SK-N-SH treated with all-trans-retinoic acid at 6 μM for 48 hours (cell line): Measurements from ENCODE around the gene RHOA.

Experiments
- ARNTL ChIP-seq: fragments of 450-650 bp; formaldehyde crosslinking; IDR thresholded peaks from 2 replicates; pipeline ENCODE4 v1.5.0; 2020; ENCODE audit warnings: low read depth, mild to moderate bottlenecking, moderate library complexity, borderline replicate concordance
- CSDC2 ChIP-seq: fragments of 250-450 bp; sonication (Bioruptor Pico); IDR thresholded peaks from 2 replicates; pipeline ENCODE4 v1.5.0; 2020; ENCODE audit warnings: mild to moderate bottlenecking, moderate library complexity
- GLIS3 ChIP-seq: fragments of 250-450 bp; sonication (Bioruptor Pico); IDR thresholded peaks from 2 replicates; pipeline ENCODE4 v1.5.0; 2020; ENCODE audit warnings: mild to moderate bottlenecking, moderate library complexity
- ISL1 ChIP-seq: fragments of 250-450 bp; sonication (Bioruptor Pico); IDR thresholded peaks from 2 replicates; pipeline ENCODE4 v2.1.2; 2022; ENCODE audit warnings: mild to moderate bottlenecking, moderate library complexity
- PPARA ChIP-seq: fragments of 250-450 bp; sonication (Bioruptor Pico); IDR thresholded peaks from 2 replicates; pipeline ENCODE4 v1.5.0; 2020; ENCODE audit warnings: mild to moderate bottlenecking, borderline replicate concordance
- TCF4 ChIP-seq: fragments of 250-450 bp; sonication (Bioruptor Pico); IDR thresholded peaks from 2 replicates; pipeline ENCODE4 v1.8.0; 2021; ENCODE audit warnings: mild to moderate bottlenecking, moderate library complexity, borderline replicate concordance
- ZFP3 ChIP-seq: fragments of 250-450 bp; sonication (Bioruptor Pico); IDR thresholded peaks from 2 replicates; pipeline ENCODE4 v1.5.0; 2020; ENCODE audit warnings: mild to moderate bottlenecking, moderate library complexity
- ZFP30 ChIP-seq: fragments of 450-650 bp; formaldehyde crosslinking; IDR thresholded peaks from 2 replicates; pipeline ENCODE4 v1.5.0; 2022; ENCODE audit warnings: mild to moderate bottlenecking, moderate library complexity
- ZNF8 ChIP-seq: fragments of 450-650 bp; formaldehyde crosslinking; IDR thresholded peaks from 2 replicates; pipeline ENCODE4 v1.5.0; 2020; ENCODE audit warnings: mild to moderate bottlenecking, moderate library complexity
- TF ChIP-seq, protein P1 (sequence below): fragments of 250-450 bp; sonication (Bioruptor Pico); IDR thresholded peaks from 2 replicates; pipeline ENCODE4 v1.5.1; 2021; ENCODE audit warnings: mild to moderate bottlenecking, moderate library complexity
- TF ChIP-seq, protein P2 (sequence below): fragments of 250-450 bp; sonication (Bioruptor Pico); IDR thresholded peaks from 2 replicates; pipeline ENCODE4 v1.8.0; 2020; ENCODE audit warnings: mild to moderate bottlenecking, moderate library complexity, borderline replicate concordance
- TF ChIP-seq, protein P3 (sequence below): fragments of 250-450 bp; sonication (Bioruptor Pico); IDR thresholded peaks from 2 replicates; pipeline ENCODE4 v1.5.1; 2020; ENCODE audit warnings: low read depth, mild to moderate bottlenecking, moderate library complexity

DNA sequence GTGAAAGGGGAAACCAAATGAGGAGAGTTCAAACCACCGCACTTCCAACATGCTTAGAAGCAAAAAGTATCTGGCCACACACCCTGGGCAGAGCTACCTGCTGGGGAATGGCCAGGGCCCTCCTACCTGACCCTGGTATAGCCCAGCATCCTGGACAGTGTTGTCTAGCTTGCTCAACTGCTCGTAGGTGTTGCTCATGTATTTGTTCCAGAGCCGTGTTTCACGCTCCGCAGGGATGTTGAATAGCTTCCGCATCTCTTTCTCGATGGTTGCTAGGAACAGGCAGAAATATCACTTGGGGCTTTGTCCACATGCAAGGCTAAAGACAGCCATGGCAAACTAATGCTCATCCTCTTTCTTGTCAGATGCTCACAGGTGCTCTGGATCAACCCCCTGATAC, 87.0 kb downstream of the RHOA start:
- TF ChIP-seq, protein P1, sequence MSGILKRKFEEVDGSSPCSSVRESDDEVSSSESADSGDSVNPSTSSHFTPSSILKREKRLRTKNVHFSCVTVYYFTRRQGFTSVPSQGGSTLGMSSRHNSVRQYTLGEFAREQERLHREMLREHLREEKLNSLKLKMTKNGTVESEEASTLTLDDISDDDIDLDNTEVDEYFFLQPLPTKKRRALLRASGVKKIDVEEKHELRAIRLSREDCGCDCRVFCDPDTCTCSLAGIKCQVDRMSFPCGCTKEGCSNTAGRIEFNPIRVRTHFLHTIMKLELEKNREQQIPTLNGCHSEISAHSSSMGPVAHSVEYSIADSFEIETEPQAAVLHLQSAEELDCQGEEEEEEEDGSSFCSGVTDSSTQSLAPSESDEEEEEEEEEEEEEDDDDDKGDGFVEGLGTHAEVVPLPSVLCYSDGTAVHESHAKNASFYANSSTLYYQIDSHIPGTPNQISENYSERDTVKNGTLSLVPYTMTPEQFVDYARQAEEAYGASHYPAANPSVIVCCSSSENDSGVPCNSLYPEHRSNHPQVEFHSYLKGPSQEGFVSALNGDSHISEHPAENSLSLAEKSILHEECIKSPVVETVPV (CRISPR knock-in tag) = no peak
- TF ChIP-seq ARNTL (CRISPR knock-in tag) = no peak
- no peak for TF ChIP-seq TCF4 (CRISPR knock-in tag)
- no peak for TF ChIP-seq ZFP3
- TF ChIP-seq ISL1 = no peak
- no peak for TF ChIP-seq PPARA
- no peak for TF ChIP-seq CSDC2 (CRISPR knock-in tag)
- no peak for TF ChIP-seq ZFP30
- no peak for TF ChIP-seq GLIS3 (CRISPR knock-in tag)
- TF ChIP-seq ZNF8 (CRISPR knock-in tag) = no peak
- TF ChIP-seq, protein P2, sequence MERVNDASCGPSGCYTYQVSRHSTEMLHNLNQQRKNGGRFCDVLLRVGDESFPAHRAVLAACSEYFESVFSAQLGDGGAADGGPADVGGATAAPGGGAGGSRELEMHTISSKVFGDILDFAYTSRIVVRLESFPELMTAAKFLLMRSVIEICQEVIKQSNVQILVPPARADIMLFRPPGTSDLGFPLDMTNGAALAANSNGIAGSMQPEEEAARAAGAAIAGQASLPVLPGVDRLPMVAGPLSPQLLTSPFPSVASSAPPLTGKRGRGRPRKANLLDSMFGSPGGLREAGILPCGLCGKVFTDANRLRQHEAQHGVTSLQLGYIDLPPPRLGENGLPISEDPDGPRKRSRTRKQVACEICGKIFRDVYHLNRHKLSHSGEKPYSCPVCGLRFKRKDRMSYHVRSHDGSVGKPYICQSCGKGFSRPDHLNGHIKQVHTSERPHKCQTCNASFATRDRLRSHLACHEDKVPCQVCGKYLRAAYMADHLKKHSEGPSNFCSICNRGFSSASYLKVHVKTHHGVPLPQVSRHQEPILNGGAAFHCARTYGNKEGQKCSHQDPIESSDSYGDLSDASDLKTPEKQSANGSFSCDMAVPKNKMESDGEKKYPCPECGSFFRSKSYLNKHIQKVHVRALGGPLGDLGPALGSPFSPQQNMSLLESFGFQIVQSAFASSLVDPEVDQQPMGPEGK (CRISPR knock-in tag) = no peak
- TF ChIP-seq, protein P3, sequence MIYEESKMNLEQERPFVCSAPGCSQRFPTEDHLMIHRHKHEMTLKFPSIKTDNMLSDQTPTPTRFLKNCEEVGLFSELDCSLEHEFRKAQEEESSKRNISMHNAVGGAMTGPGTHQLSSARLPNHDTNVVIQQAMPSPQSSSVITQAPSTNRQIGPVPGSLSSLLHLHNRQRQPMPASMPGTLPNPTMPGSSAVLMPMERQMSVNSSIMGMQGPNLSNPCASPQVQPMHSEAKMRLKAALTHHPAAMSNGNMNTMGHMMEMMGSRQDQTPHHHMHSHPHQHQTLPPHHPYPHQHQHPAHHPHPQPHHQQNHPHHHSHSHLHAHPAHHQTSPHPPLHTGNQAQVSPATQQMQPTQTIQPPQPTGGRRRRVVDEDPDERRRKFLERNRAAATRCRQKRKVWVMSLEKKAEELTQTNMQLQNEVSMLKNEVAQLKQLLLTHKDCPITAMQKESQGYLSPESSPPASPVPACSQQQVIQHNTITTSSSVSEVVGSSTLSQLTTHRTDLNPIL = no peak
